Colonic mucosa (tissue), 4 donors: Measurements from ENCODE around the gene MRPL43. TPM values are rescaled to one million over a fixed set of nuclear protein-coding genes. Genes with fewer than 3 reads are reported as not detected.

ENCODE experiments used
- DNase-seq: peaks from one replicate; pipeline ENCODE4 v3.0.0-alpha.2; 2020
- H3K27ac ChIP-seq: fragments of 200-600 bp; one replicate; pipeline ENCODE4 v1.8.0; 2021
- H3K27me3 ChIP-seq: fragments of 200-600 bp; one replicate; pipeline ENCODE4 v1.8.0; 2021
- H3K36me3 ChIP-seq: fragments of 200-600 bp; one replicate; pipeline ENCODE4 v1.8.0; 2021
- H3K4me1 ChIP-seq: fragments of 200-600 bp; one replicate; pipeline ENCODE4 v1.8.0; 2021; ENCODE audit warnings: mild to moderate bottlenecking
- H3K4me3 ChIP-seq: fragments of 200-600 bp; one replicate; pipeline ENCODE4 v1.8.0; 2021
- H3K9ac ChIP-seq, 2 donors: one replicate each; pipeline ENCODE4 v1.7.0; 2013; ENCODE audit warnings: control low read depth in 2 of 2, low read depth in 2 of 2, low read length in 2 of 2
- H3K9me3 ChIP-seq: fragments of 200-600 bp; one replicate; pipeline ENCODE4 v1.8.0; 2021
- intact Hi-C: fragments of 100-400 bp; cut with DNase I; formaldehyde crosslinking; loops from one replicate; pipeline ENCODE4 v1.14.1; 2022
- total RNA-seq, 2 donors: library from RNA; stranded (reverse); fragmentation: NEBNext Ultra II Directional in 1 of 2; extraction: Animal tissue kit (Norgen Biotek cat#: 25700) in 1 of 2; gene quantifications; one replicate each; pipeline ENCODE4 v1.2.1, GENCODE V29; 2021
- TF ChIP-seq, protein P1 (sequence below): fragments of 200-600 bp; IDR thresholded peaks from one replicate; pipeline ENCODE4 v1.8.0; 2022; ENCODE audit warnings: antibody characterized with exemption, mild to moderate bottlenecking
- donor health status: healthy.
- donor health status: DM: no; HTN: no; CAD: no.
- donor health status: DM: no; HTN: no; CAD: no.

MRPL43 gene
- total RNA-seq, 2 donors from 2014 or later: 71.5 to 105 TPM

DNA sequence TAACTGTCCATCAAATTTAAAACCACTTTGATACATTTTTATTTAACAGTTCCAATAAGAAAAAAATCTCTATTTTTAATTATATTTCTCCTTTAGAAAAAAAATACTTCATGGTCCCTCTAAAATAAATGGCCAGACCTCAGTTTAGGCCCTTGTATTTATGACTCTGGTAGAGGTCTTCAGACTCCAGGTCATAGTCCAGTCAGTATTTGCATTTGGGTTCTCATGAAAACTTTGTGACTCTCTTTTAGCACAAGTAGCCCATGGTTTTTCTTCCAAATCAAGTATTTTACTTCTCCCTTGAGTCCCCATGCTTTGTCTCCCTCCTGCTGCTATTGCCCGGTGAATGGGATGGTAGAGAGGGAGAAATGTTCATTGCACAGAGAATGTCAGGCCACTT lies 23.5 kb downstream of the MRPL43 start:
- Histone ChIP-seq H3K27ac (no peak overlapping the region), H3K4me1 (no peaks in the 10 kb centered on the region), H3K4me3 (no peak overlapping the region), H3K9ac (no peak overlapping the region), H3K27me3 (no peaks in the 10 kb centered on the region), H3K9me3 (no peaks in the 10 kb centered on the region), H3K36me3 (no peaks in the 10 kb centered on the region)
- DNase-seq: no peak
- intact Hi-C loops: loop anchor here (10.0 kb wide), 1 partner anchor 49 kb away; the partner anchor contains the start of gene SLF2
- TF ChIP-seq, protein P1, sequence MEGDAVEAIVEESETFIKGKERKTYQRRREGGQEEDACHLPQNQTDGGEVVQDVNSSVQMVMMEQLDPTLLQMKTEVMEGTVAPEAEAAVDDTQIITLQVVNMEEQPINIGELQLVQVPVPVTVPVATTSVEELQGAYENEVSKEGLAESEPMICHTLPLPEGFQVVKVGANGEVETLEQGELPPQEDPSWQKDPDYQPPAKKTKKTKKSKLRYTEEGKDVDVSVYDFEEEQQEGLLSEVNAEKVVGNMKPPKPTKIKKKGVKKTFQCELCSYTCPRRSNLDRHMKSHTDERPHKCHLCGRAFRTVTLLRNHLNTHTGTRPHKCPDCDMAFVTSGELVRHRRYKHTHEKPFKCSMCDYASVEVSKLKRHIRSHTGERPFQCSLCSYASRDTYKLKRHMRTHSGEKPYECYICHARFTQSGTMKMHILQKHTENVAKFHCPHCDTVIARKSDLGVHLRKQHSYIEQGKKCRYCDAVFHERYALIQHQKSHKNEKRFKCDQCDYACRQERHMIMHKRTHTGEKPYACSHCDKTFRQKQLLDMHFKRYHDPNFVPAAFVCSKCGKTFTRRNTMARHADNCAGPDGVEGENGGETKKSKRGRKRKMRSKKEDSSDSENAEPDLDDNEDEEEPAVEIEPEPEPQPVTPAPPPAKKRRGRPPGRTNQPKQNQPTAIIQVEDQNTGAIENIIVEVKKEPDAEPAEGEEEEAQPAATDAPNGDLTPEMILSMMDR: no peak

DNA sequence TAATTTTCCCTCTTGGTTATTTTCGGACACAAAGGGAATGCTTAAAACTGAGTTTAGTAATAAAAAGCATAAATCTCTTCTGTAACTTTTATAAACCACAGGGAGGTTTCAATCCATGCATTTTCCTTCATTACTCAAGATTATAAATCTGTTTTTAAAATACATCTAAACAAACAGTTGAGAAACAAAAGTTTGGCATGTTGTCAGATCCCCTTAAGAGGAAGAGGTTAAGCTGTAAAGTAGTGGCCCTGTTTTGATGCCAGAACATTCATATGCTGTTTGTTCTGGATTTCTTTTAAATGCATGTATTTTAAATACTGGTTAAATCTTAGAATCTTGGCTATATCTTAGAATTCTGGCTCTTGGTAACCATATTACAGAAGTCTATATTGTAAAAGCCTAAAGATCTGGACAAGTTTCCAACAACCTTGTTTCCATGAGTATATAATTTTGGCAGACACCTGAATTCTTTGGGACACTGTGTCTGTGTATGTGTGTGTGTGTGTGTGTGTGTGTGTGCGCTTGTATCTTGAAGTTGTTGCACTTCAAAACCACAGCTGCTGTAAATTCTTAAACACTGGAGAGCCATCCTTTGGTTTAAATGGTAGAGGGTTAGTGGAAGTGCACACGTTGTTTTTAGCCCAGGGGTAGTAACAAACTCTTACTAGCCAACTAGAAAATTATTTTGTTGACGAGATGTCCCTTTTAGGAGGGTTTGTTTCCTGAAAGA lies 24.8 kb downstream of the MRPL43 start:
- no peaks in the 10 kb centered on the region for H3K4me1 ChIP-seq
- H3K4me3 ChIP-seq: no peak overlapping the region
- H3K36me3 ChIP-seq: no peaks in the 10 kb centered on the region
- no peaks in the 10 kb centered on the region for H3K9me3 ChIP-seq
- TF ChIP-seq, protein P1: no peak
- no peak overlapping the region for H3K9ac ChIP-seq
- no peak for DNase-seq
- intact Hi-C loops: loop anchor here (10.0 kb wide), 1 partner anchor 48 kb away; the partner anchor contains the start of gene SLF2
- no peak overlapping the region for H3K27ac ChIP-seq
- no peaks in the 10 kb centered on the region for H3K27me3 ChIP-seq

DNA sequence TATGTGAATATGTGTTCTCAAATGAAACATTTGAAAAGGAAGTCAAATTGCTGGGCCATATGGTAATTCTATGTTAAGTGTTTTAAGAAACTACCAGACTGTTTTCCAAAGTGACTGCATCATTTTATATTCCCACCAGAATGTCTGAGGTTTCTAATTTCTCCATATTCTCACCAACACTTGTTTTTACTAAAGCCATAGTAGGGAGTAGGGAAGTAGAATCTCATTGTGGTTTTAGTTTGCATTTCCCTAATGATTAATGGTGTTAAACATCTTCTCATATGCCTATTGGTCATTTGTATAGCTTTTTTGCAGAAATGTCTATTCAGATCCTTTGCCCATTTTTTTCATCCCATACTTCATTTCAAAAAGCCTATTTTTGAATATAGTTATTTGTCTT lies 27.0 kb downstream of the MRPL43 start:
- Histone ChIP-seq H3K4me1 (no peaks in the 10 kb centered on the region), H3K9ac (no peak overlapping the region), H3K4me3 (no peak overlapping the region), H3K36me3 (no peaks in the 10 kb centered on the region), H3K27ac (no peak overlapping the region), H3K9me3 (no peaks in the 10 kb centered on the region), H3K27me3 (no peaks in the 10 kb centered on the region)
- TF ChIP-seq, protein P1: no peak
- no peak for DNase-seq
- intact Hi-C loops: loop anchor here (10.0 kb wide), 1 partner anchor 45 kb away; the partner anchor contains the start of gene SLF2

DNA sequence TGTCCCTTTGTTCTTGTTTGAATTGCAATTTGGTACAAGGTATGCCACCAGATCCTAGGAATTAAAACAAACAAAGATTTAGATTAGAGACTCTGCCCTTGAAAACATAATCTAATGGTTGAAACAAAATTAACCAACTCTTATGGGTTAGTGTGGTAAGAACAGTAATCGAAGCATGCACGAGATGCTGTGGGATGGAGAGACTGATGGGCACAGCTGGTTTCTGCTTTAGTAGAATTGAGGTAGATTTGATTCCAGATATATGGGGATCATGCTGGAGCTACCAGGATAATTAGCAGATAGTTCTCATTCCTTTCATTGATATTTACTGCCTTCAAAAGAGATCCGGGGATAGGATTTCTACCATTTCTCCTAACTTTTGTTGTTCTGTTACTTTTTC lies 38.4 kb downstream of the MRPL43 start:
- H3K36me3 ChIP-seq: peaks cover 11% of the 10 kb centered on the region
- no peak overlapping the region for H3K4me3 ChIP-seq
- H3K27me3 ChIP-seq: no peaks in the 10 kb centered on the region

DNA sequence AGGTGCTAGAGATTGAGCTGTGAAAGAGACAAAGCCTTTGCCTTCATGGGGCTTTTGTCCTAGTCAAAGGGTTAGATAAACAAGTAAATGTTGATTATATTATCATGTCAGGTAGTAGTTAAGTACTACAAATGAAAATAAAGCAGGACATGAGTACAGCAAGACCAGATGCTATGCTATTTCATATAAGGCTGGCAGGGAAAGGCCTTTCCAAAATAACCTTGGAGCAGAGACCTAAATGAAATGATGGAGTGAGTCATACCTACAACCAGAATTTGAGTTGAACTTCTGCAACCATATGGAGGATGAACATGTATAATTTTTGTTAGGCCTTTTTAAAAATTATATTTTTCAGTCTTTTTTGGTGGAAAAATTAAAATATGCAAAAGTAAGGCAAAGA lies 41.5 kb downstream of the MRPL43 start:
- Histone ChIP-seq H3K4me3 (no peak overlapping the region), H3K27me3 (no peaks in the 10 kb centered on the region), H3K27ac (no peak overlapping the region), H3K36me3 (peaks cover 6% of the 10 kb centered on the region), H3K9me3 (no peaks in the 10 kb centered on the region), H3K9ac (no peak overlapping the region), H3K4me1 (no peaks in the 10 kb centered on the region)
- intact Hi-C loops: no loop called here
- TF ChIP-seq, protein P1: no peak
- no peak for DNase-seq

More for the DNA sequence above, 38.4 kb downstream of the MRPL43 start:
- intact Hi-C loops: no loop called here
- H3K9ac ChIP-seq: no peak overlapping the region
- H3K9me3 ChIP-seq: no peaks in the 10 kb centered on the region
- H3K4me1 ChIP-seq: no peaks in the 10 kb centered on the region
- TF ChIP-seq, protein P1: no peak
- DNase-seq: no peak
- H3K27ac ChIP-seq: no peak overlapping the region
